IMR-90 (cell line): Measurements from ENCODE around the gene ADTRP. TPM values are rescaled to one million over a fixed set of nuclear protein-coding genes. Genes with fewer than 3 reads are reported as not detected.

Source experiments
- ATAC-seq: fragments of 200-7000 bp; cut with Tn5 transposase; 2 replicates; pipeline ENCODE4 v1.9.1; 2020; ENCODE audit warnings: low read depth, mild to moderate bottlenecking, moderate library complexity
- BruUV-seq: library from RNA; stranded (reverse); fragments of 400-500 nt; replicated peaks from 2 replicates; lab custom pipeline; 2021; lab: Mats Ljungman, UMichigan
- CTCF ChIA-PET: fragments of 300-600 bp; formaldehyde crosslinking; extraction: SDS; loops from one replicate; lab custom pipeline; 2021; ENCODE audit warnings: antibody characterized with exemption; lab: Yijun Ruan, JAX
- POLR2A ChIA-PET: fragments of 300-600 bp; sonication (Branson Sonifier 250); formaldehyde crosslinking; loops from one replicate; lab custom pipeline; 2022; ENCODE audit warnings: antibody characterized with exemption; ENCODE audit not compliant: unreplicated experiment; lab: Charles Lee
- DNase-seq: peaks from one replicate; pipeline ENCODE4 v3.0.0; 2013
- H2AFZ ChIP-seq: replicated peaks from 2 replicates; pipeline ENCODE3; 2013; ENCODE audit warnings: low read length, mild to moderate bottlenecking; ENCODE audit not compliant: poor library complexity
- H2AK5ac ChIP-seq: 2 replicates; pipeline ENCODE4 v1.6.1; 2013; ENCODE audit warnings: low read depth, low read length, inconsistent platforms
- H2AK9ac ChIP-seq: replicated peaks from 2 replicates; pipeline ENCODE3; 2013; ENCODE audit warnings: mild to moderate bottlenecking, low read depth, low read length, moderate library complexity; ENCODE audit not compliant: poor library complexity
- H2BK120ac ChIP-seq: 2 replicates; pipeline ENCODE4 v1.6.1; 2013; ENCODE audit warnings: low read depth, low read length, inconsistent platforms
- H2BK15ac ChIP-seq: 3 replicates; pipeline ENCODE4 v1.6.1; 2013; ENCODE audit warnings: low read depth, low read length, inconsistent platforms
- H2BK20ac ChIP-seq: 2 replicates; pipeline ENCODE4 v1.6.1; 2013; ENCODE audit warnings: low read depth, mild to moderate bottlenecking, inconsistent platforms, low read length, moderate library complexity
- H2BK5ac ChIP-seq: 2 replicates; pipeline ENCODE4 v1.6.1; 2013; ENCODE audit warnings: mild to moderate bottlenecking, low read depth, low read length, inconsistent platforms; ENCODE audit not compliant: poor library complexity, severe bottlenecking
- H3K14ac ChIP-seq: replicated peaks from 2 replicates; pipeline ENCODE4 v1.6.1; 2013; ENCODE audit warnings: low read depth, low read length, inconsistent platforms
- H3K18ac ChIP-seq: 2 replicates; pipeline ENCODE4 v1.6.1; 2013; ENCODE audit warnings: low read depth, low read length, control low read depth
- H3K23ac ChIP-seq: 2 replicates; pipeline ENCODE4 v1.6.1; 2013; ENCODE audit warnings: low read depth, low read length, inconsistent platforms
- H3K27ac ChIP-seq: 2 replicates; pipeline ENCODE4 v1.5.1; 2013; ENCODE audit warnings: mild to moderate bottlenecking, control low read depth, low read length; ENCODE audit not compliant: insufficient read depth
- H3K27me3 ChIP-seq: 2 replicates; pipeline ENCODE4 v1.6.1; 2013; ENCODE audit warnings: low read length; ENCODE audit not compliant: control insufficient read depth, insufficient read depth
- H3K36me3 ChIP-seq: 2 replicates; pipeline ENCODE4 v1.6.1; 2013; ENCODE audit warnings: low read length, mixed read lengths; ENCODE audit not compliant: control insufficient read depth, insufficient read depth
- H3K4ac ChIP-seq: 2 replicates; pipeline ENCODE4 v1.6.1; 2013; ENCODE audit warnings: low read depth, low read length, inconsistent platforms
- H3K4me1 ChIP-seq: 2 replicates; pipeline ENCODE4 v1.6.1; 2013; ENCODE audit warnings: low read length, mixed read lengths; ENCODE audit not compliant: control insufficient read depth, insufficient read depth
- H3K4me2 ChIP-seq: 2 replicates; pipeline ENCODE4 v1.6.1; 2013; ENCODE audit warnings: low read depth, mild to moderate bottlenecking, control low read depth, low read length, moderate library complexity
- H3K4me3 ChIP-seq: 2 replicates; pipeline ENCODE4 v1.5.1; 2013; ENCODE audit warnings: low read depth, mild to moderate bottlenecking, control low read depth, low read length, moderate library complexity; ENCODE audit not compliant: insufficient read depth
- H3K56ac ChIP-seq: 2 replicates; pipeline ENCODE4 v1.6.1; 2013; ENCODE audit warnings: low read length, inconsistent platforms; ENCODE audit not compliant: insufficient read depth; ENCODE audit errors: extremely low read depth
- H3K79me1 ChIP-seq, 2 experiments: 2 replicates each; pipeline ENCODE4 v1.6.1; 2013; ENCODE audit warnings: low read length in 2 of 2, inconsistent platforms in 1 of 2, low read depth in 1 of 2
- H3K9ac ChIP-seq: 2 replicates; pipeline ENCODE4 v1.6.1; 2013; ENCODE audit warnings: low read depth, low read length, control low read depth
- H3K9me1 ChIP-seq: 2 replicates; pipeline ENCODE4 v1.6.1; 2013; ENCODE audit warnings: low read length, inconsistent platforms; ENCODE audit not compliant: insufficient read depth
- H3K9me3 ChIP-seq: 2 replicates; pipeline ENCODE4 v1.6.1; 2013; ENCODE audit warnings: low read length; ENCODE audit not compliant: control insufficient read depth, insufficient read depth
- H4K20me1 ChIP-seq: 2 replicates; pipeline ENCODE4 v1.6.1; 2013; ENCODE audit warnings: low read length, inconsistent platforms; ENCODE audit not compliant: insufficient read depth
- H4K5ac ChIP-seq: 2 replicates; pipeline ENCODE4 v1.6.1; 2013; ENCODE audit warnings: mild to moderate bottlenecking, low read depth, low read length, control low read depth
- H4K8ac ChIP-seq, 2 experiments: 2 replicates each; pipeline ENCODE4 v1.6.1; 2013; ENCODE audit warnings: low read depth in 2 of 2, low read length in 2 of 2, control low read depth in 1 of 2, inconsistent platforms in 1 of 2
- H4K91ac ChIP-seq: 2 replicates; pipeline ENCODE4 v1.6.1; 2013; ENCODE audit warnings: low read depth, low read length, inconsistent platforms; ENCODE audit not compliant: insufficient read depth
- CHD1 ChIP-seq: IDR thresholded peaks from 2 replicates; pipeline ENCODE4 v1.6.1; 2012; ENCODE audit warnings: low read depth, low read length, improper control_type of control experiment
- MAFK ChIP-seq: IDR thresholded peaks from 2 replicates; pipeline ENCODE4 v1.6.1; 2012; ENCODE audit warnings: low read depth, low read length, improper control_type of control experiment
- MXI1 ChIP-seq: IDR thresholded peaks from 2 replicates; pipeline ENCODE4 v1.6.1; 2012; ENCODE audit warnings: low read depth, mild to moderate bottlenecking, low read length, moderate library complexity, borderline replicate concordance
- POLR2A ChIP-seq: IDR thresholded peaks from 2 replicates; pipeline ENCODE4 v1.6.1; 2012; ENCODE audit warnings: mild to moderate bottlenecking, low read depth, low read length
- RFX5 ChIP-seq: IDR thresholded peaks from 2 replicates; pipeline ENCODE4 v1.8.0; 2012; ENCODE audit warnings: low read depth, mild to moderate bottlenecking, low read length, moderate library complexity
- WGBS, 2 experiments: methylation state at CpG; one replicate each; pipeline versions ENCODE4 v1.1.5 to v1.1.7; 2013; ENCODE audit warnings: missing lambda C conversion rate in 2 of 2; ENCODE audit not compliant: insufficient read length in 1 of 2; ENCODE audit errors: extremely low coverage in 2 of 2; 5-methylcytosine and 5-hydroxymethylcytosine counted together
- dilution Hi-C: fragments of 300-500 bp; cut with HindIII; formaldehyde crosslinking; loops from one replicate; pipeline ENCODE4 v1.14.3; 2018; ENCODE audit warnings: low sequenced_read_pairs; ENCODE audit not compliant: unreplicated experiment
- in situ Hi-C: fragments of 300-500 bp; cut with MboI; formaldehyde crosslinking; loops from 3 replicates; pipeline ENCODE4 v1.14.3; 2019; ENCODE audit warnings: low sequenced_read_pairs, inconsistent platforms, mixed read lengths
- intact Hi-C: fragments of 100-400 bp; cut with micrococcal nuclease; formaldehyde crosslinking; loops from 2 replicates; pipeline ENCODE4 v1.10.0; 2022
- polyA plus RNA-seq, 3 experiments: library from polyadenylated mRNA; depleted of rRNA; stranded (reverse); fragments of >200 nt; gene quantifications; 2 replicates each; pipeline ENCODE4 v1.2.3, GENCODE V29; 2012; ENCODE audit warnings: low replicate concordance in 1 of 3
- total RNA-seq: library from RNA; depleted of rRNA; stranded (reverse); fragments of >200 nt; gene quantifications from 2 replicates; pipeline ENCODE4 v1.2.3, GENCODE V29; 2012
- TF ChIP-seq, protein P1 (sequence below): fragments of 150-350 bp; IDR thresholded peaks from 2 replicates; pipeline ENCODE4 v1.6.1; 2016; ENCODE audit warnings: low read depth, mild to moderate bottlenecking, low read length, moderate library complexity, borderline replicate concordance

Gene ADTRP
- total and polyA plus RNA-seq, 2 of the 4 experiments (the other 2 are of a cell fraction), result 0.50 to 0.72 TPM

GRCh38 chr6:11688425-11688709 lies 90.2 kb downstream of the ADTRP start:
- Histone ChIP-seq H4K20me1 (no peaks in the 10 kb centered on the region), H3K27ac (no peak overlapping the region), H2BK5ac (no peak overlapping the region), H3K4me3 (no peak overlapping the region), H4K91ac (no peak overlapping the region), H3K79me1 (no peaks in the 10 kb centered on the region), H3K9ac (no peak overlapping the region), H3K27me3 (no peaks in the 10 kb centered on the region), H3K9me1 (peaks cover 5% of the 10 kb centered on the region; the same call in 1 of the 2 replicates), H4K8ac (no peak overlapping the region), H2AK5ac (no peak overlapping the region), H3K18ac (no peak overlapping the region), H2AFZ (no peak overlapping the region), H3K36me3 (no peaks in the 10 kb centered on the region), H2AK9ac (no peak overlapping the region), H3K9me3 (peaks cover 2% of the 10 kb centered on the region), H3K23ac (no peak overlapping the region), H2BK120ac (no peak overlapping the region), H3K4me1 (peaks cover 8% of the 10 kb centered on the region), H3K4me2 (no peak overlapping the region), H2BK20ac (no peak overlapping the region), H4K5ac (no peak overlapping the region), H3K56ac (no peak overlapping the region), H3K14ac (no peak overlapping the region), H3K4ac (no peak overlapping the region), H2BK15ac (no peak overlapping the region)
- dilution Hi-C loops (no loop called here), intact Hi-C loops (no loop called here), in situ Hi-C loops (no loop called here)
- TF ChIP-seq, protein P1, sequence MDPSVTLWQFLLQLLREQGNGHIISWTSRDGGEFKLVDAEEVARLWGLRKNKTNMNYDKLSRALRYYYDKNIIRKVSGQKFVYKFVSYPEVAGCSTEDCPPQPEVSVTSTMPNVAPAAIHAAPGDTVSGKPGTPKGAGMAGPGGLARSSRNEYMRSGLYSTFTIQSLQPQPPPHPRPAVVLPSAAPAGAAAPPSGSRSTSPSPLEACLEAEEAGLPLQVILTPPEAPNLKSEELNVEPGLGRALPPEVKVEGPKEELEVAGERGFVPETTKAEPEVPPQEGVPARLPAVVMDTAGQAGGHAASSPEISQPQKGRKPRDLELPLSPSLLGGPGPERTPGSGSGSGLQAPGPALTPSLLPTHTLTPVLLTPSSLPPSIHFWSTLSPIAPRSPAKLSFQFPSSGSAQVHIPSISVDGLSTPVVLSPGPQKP, result no peak
- TF ChIP-seq CHD1 (no peak), MAFK (no peak), POLR2A (no peak), RFX5 (no peak), MXI1 (no peak)
- ATAC-seq (no peak), DNase-seq (no peak)
- no TSS peak for BruUV-seq
- POLR2A ChIA-PET, result no interaction called here
- WGBS, 2 experiments, result no CpG with 5 or more reads among the region's 1 CpG
- CTCF ChIA-PET, result interaction anchor here (0.6 to 0.9 kb wide), 2 partner anchors 93 to 402 kb away, joined by 3 to 5 read pairs; no protein-coding TSS in a partner anchor
